GM23338 (cell line): ENCODE results near the gene LRSAM1. TPM values are rescaled to one million over a fixed set of nuclear protein-coding genes. Genes with fewer than 3 reads are reported as not detected.
A peak's percentile ranks its signal among the peaks of the same experiment; 100 is the strongest.

Source experiments
- ATAC-seq: fragments of 200-7000 bp; cut with Tn5 transposase; 3 replicates; pipeline ENCODE4 v1.9.1; 2020
- DNase-seq: peaks from one replicate; pipeline ENCODE4 v3.0.0-alpha.2; 2015; ENCODE audit warnings: low spot score
- H2AFZ ChIP-seq: fragments of 200-600 bp; sonication (generic); 2 replicates; pipeline ENCODE4 v1.8.0; 2016; ENCODE audit warnings: antibody characterized with exemption, mild to moderate bottlenecking, moderate library complexity
- H3F3A ChIP-seq: fragments of 200-600 bp; sonication (generic); replicated peaks from 2 replicates; pipeline ENCODE4 v1.8.0; 2017; ENCODE audit warnings: antibody characterized with exemption, mixed run types, low read depth
- H3K27ac ChIP-seq: fragments of 200-600 bp; sonication (generic); 2 replicates; pipeline ENCODE4 v1.6.1; 2016; ENCODE audit warnings: low read depth
- H3K27me3 ChIP-seq: fragments of 200-600 bp; sonication (generic); 2 replicates; pipeline ENCODE4 v1.8.0; 2016; ENCODE audit warnings: mild to moderate bottlenecking, mixed run types, moderate library complexity; ENCODE audit not compliant: insufficient read depth
- H3K36me3 ChIP-seq: fragments of 200-600 bp; sonication (generic); 2 replicates; pipeline ENCODE4 v1.8.0; 2016; ENCODE audit warnings: mild to moderate bottlenecking; ENCODE audit not compliant: insufficient read depth
- H3K4me1 ChIP-seq: fragments of 200-600 bp; sonication (generic); 2 replicates; pipeline ENCODE4 v1.8.0; 2016; ENCODE audit warnings: mild to moderate bottlenecking, moderate library complexity; ENCODE audit not compliant: insufficient read depth
- H3K4me2 ChIP-seq: fragments of 200-600 bp; sonication (generic); 2 replicates; pipeline ENCODE4 v1.7.1; 2017; ENCODE audit warnings: mixed run types
- H3K4me3 ChIP-seq: fragments of 200-600 bp; sonication (generic); 2 replicates; pipeline ENCODE4 v1.6.1; 2016; ENCODE audit warnings: mixed run types
- H3K79me2 ChIP-seq: fragments of 200-600 bp; sonication (generic); replicated peaks from 2 replicates; pipeline ENCODE4 v1.8.0; 2017; ENCODE audit warnings: mild to moderate bottlenecking; ENCODE audit not compliant: insufficient read depth
- H3K9me2 ChIP-seq: fragments of 200-600 bp; sonication (generic); 2 replicates; pipeline ENCODE4 v1.8.0; 2017; ENCODE audit not compliant: insufficient read depth
- H4K20me1 ChIP-seq: fragments of 200-600 bp; sonication (generic); replicated peaks from 2 replicates; pipeline ENCODE4 v1.8.0; 2017; ENCODE audit warnings: mild to moderate bottlenecking; ENCODE audit not compliant: insufficient read depth
- H3K27ac Mint-ChIP-seq: 2 replicates; pipeline ENCODE4 v1.8.0; 2020; ENCODE audit warnings: inconsistent platforms, mild to moderate bottlenecking, moderate library complexity, mixed read lengths
- H3K27me3 Mint-ChIP-seq: 3 replicates; pipeline ENCODE4 v1.8.0; 2022; ENCODE audit warnings: low read depth, mild to moderate bottlenecking, moderate library complexity, mixed read lengths, inconsistent platforms; ENCODE audit not compliant: insufficient read depth, poor library complexity
- H3K36me3 Mint-ChIP-seq: 3 replicates; pipeline ENCODE4 v1.8.0; 2021; ENCODE audit warnings: low read depth, mild to moderate bottlenecking, inconsistent platforms, moderate library complexity, mixed read lengths
- H3K4me1 Mint-ChIP-seq: 3 replicates; pipeline ENCODE4 v1.8.0; 2020; ENCODE audit warnings: mild to moderate bottlenecking, inconsistent platforms, mixed read lengths
- H3K4me3 Mint-ChIP-seq: 3 replicates; pipeline ENCODE4 v1.8.0; 2021; ENCODE audit warnings: moderate library complexity, mild to moderate bottlenecking, inconsistent platforms, mixed read lengths
- H3K9me3 Mint-ChIP-seq: 3 replicates; pipeline ENCODE4 v1.8.0; 2020; ENCODE audit warnings: moderate library complexity, mild to moderate bottlenecking, inconsistent platforms, mixed read lengths
- CREB1 ChIP-seq: fragments of 250-450 bp; sonication (Bioruptor Pico); IDR thresholded peaks from 2 replicates; pipeline ENCODE4 v1.5.0; 2020; ENCODE audit warnings: low read depth, mild to moderate bottlenecking, moderate library complexity
- CTCF ChIP-seq, 2 experiments: fragments of 200-600 bp in 1 of 2; sonication (generic) in 1 of 2; conservative IDR thresholded peaks; 2 replicates each; pipeline versions ENCODE4 v1.5.1 to v1.6.1; 2016 to 2017; ENCODE audit warnings: antibody characterized with exemption in 2 of 2, low read depth in 2 of 2, mild to moderate bottlenecking in 2 of 2, moderate library complexity in 1 of 2
- ETS1 ChIP-seq: IDR thresholded peaks from 2 replicates; pipeline ENCODE4 v1.6.1; 2016; ENCODE audit warnings: antibody characterized with exemption
- EZH2phosphoT487 ChIP-seq: fragments of 200-600 bp; sonication (generic); IDR thresholded peaks from one replicate; pipeline ENCODE4 v1.8.1; 2018; ENCODE audit warnings: antibody characterized with exemption; ENCODE audit not compliant: unreplicated experiment
- JUNB ChIP-seq: IDR thresholded peaks from one replicate; pipeline ENCODE4 v1.6.1; 2016; ENCODE audit warnings: antibody characterized with exemption; ENCODE audit not compliant: unreplicated experiment
- ZNF114 ChIP-seq: fragments of 250-450 bp; sonication (Bioruptor Pico); IDR thresholded peaks from 2 replicates; pipeline ENCODE4 v1.5.0; 2020; ENCODE audit warnings: mild to moderate bottlenecking, moderate library complexity
- polyA plus RNA-seq: library from polyadenylated mRNA; unstranded; fragments of >200 nt; fragmentation: Nextera tagmentation; extraction: Ambion mirVana; gene quantifications from 2 replicates; pipeline ENCODE4 v1.2.1, GENCODE V29; 2016
- total RNA-seq: library from RNA; depleted of rRNA; stranded (reverse); fragments of >200 nt; shearing (Covaris generic); gene quantifications from 2 replicates; pipeline ENCODE4 v1.2.3, GENCODE V29; 2014
- TF ChIP-seq, protein P1 (sequence below): IDR thresholded peaks from one replicate; pipeline ENCODE4 v1.6.1; 2018; ENCODE audit warnings: antibody characterized with exemption; ENCODE audit not compliant: unreplicated experiment

Gene LRSAM1
- total and polyA plus RNA-seq, 2 experiments from 2014 or later = 12.8 to 21.9 TPM

DNA sequence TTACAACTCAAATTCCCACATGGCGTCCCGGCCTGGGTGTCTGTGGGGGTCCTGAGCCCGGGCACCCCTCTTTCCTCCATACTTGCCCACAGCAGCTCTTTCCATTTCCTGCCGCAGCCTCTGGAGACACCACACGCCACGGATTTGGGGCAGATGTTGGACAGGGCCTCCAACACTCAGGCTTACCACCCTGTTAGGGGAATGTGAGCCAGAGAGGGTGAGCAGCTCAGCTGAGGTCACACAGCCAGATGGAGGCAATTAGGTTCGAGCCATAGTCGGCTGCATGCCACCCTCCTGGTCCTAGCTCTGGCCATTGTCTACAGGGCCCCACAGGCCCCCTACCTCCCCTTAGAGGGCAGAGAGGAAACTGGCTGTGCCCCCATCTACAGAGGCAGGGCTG lies 85.2 kb downstream of the LRSAM1 start:
- no peak for DNase-seq
- Histone ChIP-seq H3K79me2 (peaks cover 16% of the 10 kb centered on the region), H4K20me1 (no peaks in the 10 kb centered on the region; the same call in 1 of the 2 replicates), H3K27ac (peak overlapping the region; percentile 1), H2AFZ (no peak overlapping the region), H3K4me2 (no peak overlapping the region), H3K27me3 (no peaks in the 10 kb centered on the region), H3K9me2 (no peaks in the 10 kb centered on the region), H3K36me3 (no peaks in the 10 kb centered on the region), H3F3A (no peaks in the 10 kb centered on the region), H3K4me3 (no peak overlapping the region), H3K4me1 (peaks cover 22% of the 10 kb centered on the region)
- H3K9me3 Mint-ChIP-seq = no peaks in the 10 kb centered on the region
- H3K4me3 Mint-ChIP-seq = no peak overlapping the region
- H3K27ac Mint-ChIP-seq = no peak overlapping the region
- 0 out of 3 replicates have a peak, but pooled peaks cover 3% of the 10 kb centered on the region for H3K36me3 Mint-ChIP-seq
- TF ChIP-seq CTCF (conservative IDR thresholded peaks at IDR 0.05; ENCODE audit: low read depth in 2 of 2) (no peak), CREB1 (CRISPR knock-in tag) (no peak)
- TF ChIP-seq, protein P1, sequence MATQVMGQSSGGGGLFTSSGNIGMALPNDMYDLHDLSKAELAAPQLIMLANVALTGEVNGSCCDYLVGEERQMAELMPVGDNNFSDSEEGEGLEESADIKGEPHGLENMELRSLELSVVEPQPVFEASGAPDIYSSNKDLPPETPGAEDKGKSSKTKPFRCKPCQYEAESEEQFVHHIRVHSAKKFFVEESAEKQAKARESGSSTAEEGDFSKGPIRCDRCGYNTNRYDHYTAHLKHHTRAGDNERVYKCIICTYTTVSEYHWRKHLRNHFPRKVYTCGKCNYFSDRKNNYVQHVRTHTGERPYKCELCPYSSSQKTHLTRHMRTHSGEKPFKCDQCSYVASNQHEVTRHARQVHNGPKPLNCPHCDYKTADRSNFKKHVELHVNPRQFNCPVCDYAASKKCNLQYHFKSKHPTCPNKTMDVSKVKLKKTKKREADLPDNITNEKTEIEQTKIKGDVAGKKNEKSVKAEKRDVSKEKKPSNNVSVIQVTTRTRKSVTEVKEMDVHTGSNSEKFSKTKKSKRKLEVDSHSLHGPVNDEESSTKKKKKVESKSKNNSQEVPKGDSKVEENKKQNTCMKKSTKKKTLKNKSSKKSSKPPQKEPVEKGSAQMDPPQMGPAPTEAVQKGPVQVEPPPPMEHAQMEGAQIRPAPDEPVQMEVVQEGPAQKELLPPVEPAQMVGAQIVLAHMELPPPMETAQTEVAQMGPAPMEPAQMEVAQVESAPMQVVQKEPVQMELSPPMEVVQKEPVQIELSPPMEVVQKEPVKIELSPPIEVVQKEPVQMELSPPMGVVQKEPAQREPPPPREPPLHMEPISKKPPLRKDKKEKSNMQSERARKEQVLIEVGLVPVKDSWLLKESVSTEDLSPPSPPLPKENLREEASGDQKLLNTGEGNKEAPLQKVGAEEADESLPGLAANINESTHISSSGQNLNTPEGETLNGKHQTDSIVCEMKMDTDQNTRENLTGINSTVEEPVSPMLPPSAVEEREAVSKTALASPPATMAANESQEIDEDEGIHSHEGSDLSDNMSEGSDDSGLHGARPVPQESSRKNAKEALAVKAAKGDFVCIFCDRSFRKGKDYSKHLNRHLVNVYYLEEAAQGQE = no peak
- ATAC-seq = no peak
- H3K27me3 Mint-ChIP-seq = peaks cover 11% of the 10 kb centered on the region
- H3K4me1 Mint-ChIP-seq = peaks cover 31% of the 10 kb centered on the region

- TF ChIP-seq ZNF114 (CRISPR knock-in tag) (no peak), CTCF (conservative IDR thresholded peaks at IDR 0.05; ENCODE audit: low read depth in 2 of 2) (no peak), ETS1 (no peak), EZH2phosphoT487 (no peak), JUNB (no peak)
- TF ChIP-seq, protein P1 = no peak
- peak; percentile 39 for DNase-seq
- Mint-ChIP-seq H3K27ac (no peak overlapping the region), H3K4me3 (no peak overlapping the region), H3K4me1 (peaks cover 25% of the 10 kb centered on the region), H3K9me3 (no peaks in the 10 kb centered on the region), H3K27me3 (peaks cover 14% of the 10 kb centered on the region), H3K36me3 (no peaks in the 10 kb centered on the region)
- H3K27ac ChIP-seq = peak overlapping the region; percentile 1; the same call in 1 of the 2 replicates
- no peaks in the 10 kb centered on the region for H3K36me3 ChIP-seq
- H3K4me2 ChIP-seq = no peak overlapping the region
- H3K79me2 ChIP-seq = peaks cover 16% of the 10 kb centered on the region
- peak; percentile 45 for ATAC-seq
- no peaks in the 10 kb centered on the region for H3K27me3 ChIP-seq
- no peaks in the 10 kb centered on the region for H3F3A ChIP-seq
- H3K9me2 ChIP-seq = no peaks in the 10 kb centered on the region
- no peak overlapping the region for H2AFZ ChIP-seq
- H3K4me1 ChIP-seq = peaks cover 20% of the 10 kb centered on the region
- no peaks in the 10 kb centered on the region; the same call in 1 of the 2 replicates for H4K20me1 ChIP-seq
- H3K4me3 ChIP-seq = no peak overlapping the region
Measured at GRCh38 chr9:127537014-127537413, 85.7 kb downstream of the LRSAM1 start.
